NCI-H524 treated with DMSO at 0.1 percent for 48 hours (cell line): ENCODE results near the gene DBI.
"Not testable (repeated sequence)": the region's sequence is repeated elsewhere in the genome, so short reads cannot be mapped to it uniquely, and the experiment has no call there.

ENCODE experiments used
- DNase-seq: peaks from one replicate; lab custom pipeline; 2025; lab: John Stamatoyannopoulos, UW

The DBI gene

DNA sequence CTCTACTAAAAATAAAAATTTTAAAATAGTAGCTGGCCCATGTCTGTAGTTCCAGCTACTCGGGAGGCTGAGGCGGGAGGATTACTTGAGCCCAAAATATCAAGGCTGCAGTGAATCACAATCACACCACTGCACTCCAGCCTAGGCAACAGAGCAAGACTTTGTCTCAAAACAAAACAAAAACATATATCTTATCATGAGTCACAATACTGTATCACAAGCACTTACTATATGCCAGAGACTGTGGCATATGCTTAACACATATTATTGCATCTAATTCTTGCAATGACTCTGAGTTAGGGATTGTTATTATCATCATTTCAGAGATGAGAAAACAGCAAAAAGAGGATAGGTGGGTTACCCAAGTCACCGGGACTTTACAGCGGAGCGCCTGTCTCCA lies 35.3 kb downstream of the DBI start:
- no peak for DNase-seq

DNA sequence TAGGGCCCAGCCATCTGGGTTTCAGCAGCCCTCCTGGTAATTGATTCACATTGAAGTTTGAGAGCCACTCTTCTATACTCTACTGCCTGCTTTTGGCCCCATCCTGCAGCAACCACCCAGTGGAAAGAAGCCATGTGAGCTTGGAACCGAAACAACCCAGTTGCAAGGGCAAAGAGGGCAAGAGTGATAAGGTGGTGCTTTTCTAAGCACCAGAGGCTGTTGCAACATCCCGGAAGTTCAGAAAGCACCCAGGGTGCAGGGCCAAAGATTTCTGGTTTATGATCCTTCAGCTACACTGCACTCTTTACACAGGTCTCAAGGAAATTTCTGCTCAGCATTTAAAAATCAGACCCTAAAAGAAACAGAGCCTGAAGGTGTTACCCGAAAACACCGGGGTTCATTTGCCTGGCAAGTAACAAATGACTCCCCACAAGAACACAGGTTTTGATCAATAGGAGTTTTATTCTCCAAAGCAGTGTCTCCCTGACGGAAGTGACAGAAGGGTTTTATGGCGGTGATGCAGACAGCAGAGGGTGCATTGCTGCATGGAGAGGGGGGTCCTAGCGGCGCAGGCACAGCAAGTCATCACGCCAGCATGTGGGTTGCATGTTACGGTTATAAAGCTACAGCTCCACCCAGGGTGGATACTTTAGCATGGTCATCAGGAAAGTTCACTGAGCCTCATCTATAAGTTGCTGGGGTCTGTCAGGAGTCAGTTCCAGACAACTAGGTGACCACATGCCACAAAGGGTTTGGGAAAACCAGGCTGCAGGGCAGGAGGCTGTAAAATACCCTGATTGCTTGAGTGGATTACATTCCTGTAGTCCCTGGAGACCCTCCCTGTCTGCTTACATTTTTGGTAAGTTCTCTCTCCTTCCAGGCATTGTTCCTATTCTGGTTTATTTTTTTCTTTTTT lies 36.1 kb downstream of the DBI start:
- no peak for DNase-seq

DNA sequence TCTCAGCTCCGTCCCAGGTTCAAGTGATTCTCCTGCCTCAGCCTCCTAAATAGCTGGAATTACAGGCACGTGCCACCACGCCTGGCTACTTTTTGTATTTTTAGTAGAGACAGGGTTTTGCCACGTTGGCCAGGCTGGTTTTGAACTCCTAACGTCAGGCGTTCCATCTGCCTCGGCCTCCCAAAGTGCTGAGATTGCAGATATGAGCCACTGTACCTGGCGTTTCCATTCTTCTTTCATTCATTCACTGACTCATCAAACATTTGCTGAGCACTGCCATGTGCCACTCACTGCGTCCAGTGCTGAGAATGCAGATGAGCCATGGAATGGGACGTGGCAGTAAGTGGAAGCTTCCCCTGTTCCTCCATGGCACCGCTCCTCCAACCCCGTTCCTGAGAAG lies 36.8 kb downstream of the DBI start:
- DNase-seq: not testable (repeated sequence)

DNA sequence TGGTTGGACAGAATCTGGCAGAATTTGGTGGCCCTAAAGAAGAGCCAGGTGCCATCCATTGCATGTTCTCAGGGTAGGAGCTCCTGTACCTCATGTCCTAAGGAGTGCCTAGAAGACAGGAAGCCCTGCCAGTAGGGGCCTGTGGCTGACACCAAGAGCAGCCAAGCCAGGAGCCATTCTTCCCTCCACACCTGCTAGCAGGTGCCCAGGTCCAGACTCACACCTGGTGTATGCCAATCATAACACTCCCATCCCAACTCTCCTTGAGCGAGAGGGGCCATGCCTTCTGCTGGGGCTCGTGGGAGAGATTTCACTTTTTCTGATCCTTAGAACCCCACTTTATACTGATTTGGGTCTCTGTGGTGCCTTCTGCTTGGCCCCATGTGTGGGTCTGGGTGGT lies 38.4 kb downstream of the DBI start:
- no peak for DNase-seq

DNA sequence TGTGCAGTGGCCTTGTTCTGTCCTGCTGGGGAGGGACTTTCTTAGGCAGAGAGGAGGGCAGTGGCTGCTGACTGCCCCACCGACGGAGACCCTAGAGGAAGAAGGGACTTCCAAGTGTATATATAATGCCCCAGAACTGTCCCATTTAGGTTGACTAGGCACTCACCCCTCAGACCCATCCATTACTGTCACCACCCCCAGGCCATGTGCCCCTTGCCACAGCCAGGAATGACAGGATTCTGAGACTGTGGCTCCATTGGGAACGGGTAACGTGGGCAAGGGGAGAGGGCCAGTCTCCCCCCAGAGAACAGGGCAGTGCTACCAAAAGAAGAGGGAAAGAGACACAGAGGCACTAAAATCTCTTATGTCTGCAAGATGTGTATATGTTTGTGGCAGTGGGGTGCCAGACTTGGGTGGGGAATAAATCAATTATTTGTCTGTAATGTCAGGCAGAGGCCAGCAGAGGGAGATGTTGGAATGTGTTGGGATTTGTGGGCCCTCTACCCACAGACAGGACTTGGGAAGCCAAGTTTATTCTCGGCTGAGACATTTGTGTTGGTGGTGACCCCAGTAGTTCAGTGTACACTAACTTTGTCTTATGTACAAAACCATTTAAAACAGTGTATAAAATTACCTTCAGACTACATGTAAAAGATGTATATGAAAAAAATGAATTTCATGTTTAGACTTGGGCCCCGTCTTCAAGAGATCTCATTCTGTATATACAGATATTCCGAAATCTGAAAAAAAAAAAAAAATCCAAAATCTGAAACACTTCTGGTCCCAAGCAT lies 40.8 kb downstream of the DBI start:
- no peak for DNase-seq

DNA sequence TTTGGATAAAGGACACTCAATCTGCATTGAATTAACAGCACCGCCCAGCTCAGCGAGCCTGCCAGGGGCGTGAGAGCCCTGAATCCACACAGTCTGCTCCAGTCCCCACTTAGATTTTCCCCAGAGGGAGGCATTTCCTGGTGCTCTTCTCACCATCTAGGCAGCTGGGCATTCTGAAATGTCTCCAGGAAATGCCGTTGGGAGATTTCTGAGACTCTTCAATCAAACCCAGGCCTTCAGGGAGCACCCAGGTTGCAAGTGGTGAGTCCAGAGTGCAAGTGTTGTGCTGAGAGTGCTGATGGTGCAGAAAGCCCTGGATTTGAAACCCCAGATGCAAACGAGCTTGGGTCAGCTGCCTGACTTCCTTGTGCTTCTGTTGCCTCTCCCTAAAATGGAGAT lies 41.4 kb downstream of the DBI start:
- DNase-seq: no peak

DNA sequence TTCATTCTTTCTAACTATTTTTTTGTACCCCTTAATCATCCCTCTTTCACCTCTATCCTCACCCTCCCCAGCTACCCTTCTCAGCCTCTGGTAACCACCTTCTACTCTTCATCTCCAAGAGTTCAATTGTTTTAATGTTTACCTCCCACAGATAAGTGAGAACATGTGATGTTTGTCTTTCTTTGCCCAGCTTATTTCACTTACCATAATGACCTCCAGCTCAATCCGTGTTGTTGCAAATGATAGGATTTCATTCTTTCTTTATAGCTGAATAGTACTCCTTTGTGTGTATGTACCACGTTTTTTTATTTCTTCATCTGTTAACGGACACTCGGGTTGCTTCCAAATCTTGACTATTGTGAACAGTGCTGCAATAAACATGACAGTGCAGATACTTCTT lies 42.7 kb downstream of the DBI start:
- DNase-seq: no peak

DNA sequence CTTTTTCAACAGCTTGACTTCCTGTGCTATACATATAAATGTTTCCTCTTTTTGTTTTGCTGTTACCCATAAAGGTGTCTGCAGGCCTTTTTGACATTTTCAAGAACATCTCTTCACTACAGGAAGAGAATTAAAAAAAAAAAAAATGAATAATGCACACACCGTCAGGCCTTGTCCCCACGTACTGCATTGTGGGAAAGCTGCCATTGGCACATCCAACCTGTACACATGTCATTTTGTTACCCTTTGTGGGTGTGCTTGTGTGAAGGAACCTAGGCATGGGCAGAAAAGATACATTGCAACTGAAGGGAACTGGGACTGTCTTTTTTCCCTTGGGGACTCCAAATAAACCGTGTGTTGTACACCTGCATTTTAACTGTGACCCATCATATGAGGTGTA lies 48.1 kb downstream of the DBI start:
- no peak for DNase-seq

DNA sequence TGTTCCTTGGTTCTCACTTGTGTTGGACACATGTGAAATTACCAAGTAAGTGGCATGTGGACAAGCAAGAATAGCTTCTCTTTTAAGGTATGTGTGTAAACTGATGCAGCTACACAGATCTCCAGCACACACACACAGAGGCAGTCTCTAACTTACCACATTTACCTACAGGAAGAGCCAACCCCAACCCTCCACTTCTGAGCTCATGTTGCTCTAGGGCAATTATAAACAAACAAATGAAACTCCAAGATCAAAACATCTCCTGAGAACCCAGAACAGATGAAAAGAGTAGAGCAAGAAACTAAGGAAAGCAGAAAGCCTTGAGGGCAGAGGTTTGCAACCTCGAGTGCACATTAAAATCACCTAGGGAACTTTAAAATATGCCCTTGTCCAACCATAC lies 48.9 kb downstream of the DBI start:
- no peak for DNase-seq

DNA sequence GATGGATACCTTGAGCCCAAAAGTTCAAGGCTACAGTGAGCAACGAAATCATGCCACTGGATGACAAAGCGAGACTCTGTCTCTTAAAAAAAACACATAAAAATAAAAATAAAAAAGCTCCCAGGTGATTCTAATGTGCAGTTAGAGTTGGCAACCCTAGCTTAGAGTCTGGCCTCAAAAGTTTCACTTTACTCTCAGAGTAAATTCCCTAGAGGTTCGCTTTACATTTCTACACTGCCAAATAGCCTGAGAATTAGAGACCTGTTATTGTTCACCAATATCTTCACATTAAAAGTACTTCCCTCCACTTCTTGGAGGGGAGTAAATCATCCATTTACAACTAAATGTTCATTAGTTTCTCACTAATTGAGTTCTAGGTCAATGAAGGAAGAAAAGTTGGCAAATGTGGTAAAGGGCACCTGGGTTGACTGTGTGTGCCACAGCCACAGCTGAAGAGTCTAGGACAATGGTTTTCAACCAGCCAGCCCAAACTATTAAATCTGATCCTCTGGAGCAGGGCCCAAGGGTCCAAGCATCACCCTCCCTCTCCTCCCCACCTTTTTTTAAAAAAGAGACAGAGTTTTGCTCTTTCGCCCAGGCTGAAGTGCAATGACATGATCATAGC lies 49.6 kb downstream of the DBI start:
- DNase-seq: no peak

DNA sequence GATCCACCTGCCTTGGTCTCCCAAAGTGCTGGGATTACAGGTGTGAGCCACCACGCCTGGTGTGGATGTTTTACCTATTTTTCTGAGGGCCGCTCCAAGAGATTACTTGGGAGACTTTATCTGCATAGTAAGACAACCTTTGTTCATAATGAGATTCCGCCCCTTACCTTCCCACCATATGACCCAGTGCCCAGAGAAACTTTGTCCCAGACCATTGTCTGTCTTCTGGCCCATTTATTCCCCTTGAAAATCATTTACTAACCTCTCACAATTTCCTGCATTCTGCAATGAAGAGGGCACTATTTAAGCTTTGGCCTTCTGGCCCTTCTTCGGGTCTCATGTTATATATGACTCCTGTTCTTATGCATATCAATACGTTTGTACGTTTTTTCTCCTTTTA lies 51.1 kb downstream of the DBI start:
- DNase-seq: no peak

DNA sequence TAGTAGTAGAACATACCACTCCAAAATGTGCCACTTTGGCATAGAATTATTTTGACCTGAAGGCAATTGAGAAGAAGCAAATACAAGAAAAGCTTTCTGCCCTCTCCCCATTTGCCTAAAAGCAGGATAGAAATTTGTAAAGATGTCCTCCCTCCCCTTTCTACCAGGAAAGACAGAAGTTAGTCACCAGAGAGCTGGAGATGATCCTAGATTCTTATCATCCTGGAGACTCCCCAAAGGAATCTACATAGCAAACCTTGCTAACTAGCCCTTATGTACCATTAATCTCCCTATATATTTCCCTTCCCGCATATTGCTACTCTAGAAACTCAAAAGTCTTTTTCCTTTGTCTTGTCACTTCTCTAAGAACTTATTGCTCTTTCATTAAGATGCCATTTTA lies 52.3 kb downstream of the DBI start:
- DNase-seq: no peak

DNA sequence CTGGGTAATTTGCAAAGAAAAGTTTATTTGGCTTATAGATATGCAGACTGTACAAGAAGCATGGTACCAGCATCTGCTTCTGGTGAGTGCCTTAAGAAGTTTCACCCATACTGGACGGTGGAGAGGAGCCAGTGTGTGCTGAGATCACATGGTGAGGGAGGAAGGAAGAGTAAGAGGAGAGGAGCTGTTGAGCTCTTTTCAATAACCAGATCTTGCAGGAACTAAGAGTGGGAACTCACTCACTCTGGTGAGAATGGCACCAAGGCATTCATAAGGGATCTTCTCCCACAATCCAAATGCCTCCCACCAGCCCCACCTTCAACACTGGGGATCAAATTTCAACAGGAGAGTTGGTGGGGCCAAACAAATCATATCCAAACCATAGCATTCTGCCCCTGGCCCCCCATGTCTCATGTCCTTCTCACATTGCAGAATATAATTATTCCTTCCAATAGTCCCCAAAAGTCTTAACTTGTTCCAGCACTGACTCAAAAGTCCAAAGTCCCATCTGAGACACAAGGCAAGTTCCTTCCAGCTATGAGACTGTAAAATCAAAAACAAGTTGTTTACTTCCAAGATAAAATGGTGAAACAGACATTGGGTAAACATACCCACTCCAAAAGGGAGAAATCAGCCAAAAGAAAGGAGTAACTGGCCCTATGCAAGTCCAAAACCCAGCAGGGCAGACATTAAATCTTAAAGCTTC lies 53.2 kb downstream of the DBI start:
- no peak for DNase-seq

DNA sequence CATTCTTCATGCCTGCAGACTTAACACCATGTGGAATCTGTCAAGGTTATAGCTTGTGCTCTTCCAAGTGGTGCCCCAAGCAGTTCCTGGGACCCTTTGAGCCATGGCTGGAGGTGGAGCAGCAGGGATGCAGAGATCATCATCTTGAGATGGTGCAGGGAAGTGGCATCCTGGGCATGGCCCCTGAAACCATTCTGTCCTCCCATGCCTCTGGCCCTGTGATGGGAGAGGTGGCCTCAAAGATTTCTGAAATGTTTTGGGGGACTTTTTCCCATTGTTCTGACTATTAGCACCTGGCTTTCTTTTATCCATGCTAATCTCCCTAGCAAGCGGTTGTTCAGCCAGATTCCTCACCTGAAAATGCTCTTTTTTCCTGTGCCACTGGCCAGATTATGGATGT lies 54.5 kb downstream of the DBI start:
- no peak for DNase-seq

DNA sequence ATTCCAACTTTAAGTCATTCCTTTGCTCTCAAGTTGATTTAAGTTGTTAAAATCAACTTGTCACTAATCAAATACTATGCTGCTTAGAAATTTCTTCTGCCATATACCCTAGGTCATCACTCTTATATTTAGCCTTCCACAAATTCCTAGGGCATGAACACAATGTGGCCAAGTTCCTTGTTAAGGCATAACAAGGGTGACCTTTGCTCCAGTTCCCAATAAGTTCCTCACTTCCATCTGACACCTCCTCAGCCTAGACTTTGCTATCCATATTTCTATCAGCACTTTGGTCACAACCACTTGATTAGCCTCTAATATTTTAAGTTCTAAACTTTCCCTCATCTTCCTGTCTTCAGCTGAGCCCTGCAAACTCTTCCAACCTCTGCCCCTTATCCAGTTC lies 55.0 kb downstream of the DBI start:
- no peak for DNase-seq
